ENCODE measurements around the gene RNF215. TPM values are rescaled to one million over a fixed set of nuclear protein-coding genes. Genes with fewer than 3 reads are reported as not detected.

RNF215 gene
- total RNA-seq, 1 donor from 2014 or later, result 43.1 TPM

GRCh38 chr22:30348404-30348803, 38.8 kb downstream of the RNF215 start:
- peaks cover 3% of the 10 kb centered on the region for H3K27me3 Mint-ChIP-seq (ENCODE audit: unreplicated experiment)
- no peak for TF ChIP-seq CTCF (IDR thresholded peaks at IDR 0.05; ENCODE audit: partially characterized antibody, unreplicated experiment)
- no peak for DNase-seq
- no peak overlapping the region for H3K4me3 Mint-ChIP-seq (ENCODE audit: unreplicated experiment)
- peaks cover 2% of the 10 kb centered on the region for H3K9me3 Mint-ChIP-seq (ENCODE audit: unreplicated experiment)
- H3K36me3 Mint-ChIP-seq (ENCODE audit: unreplicated experiment), result no peaks in the 10 kb centered on the region
- no peaks in the 10 kb centered on the region for H3K4me1 Mint-ChIP-seq (ENCODE audit: low read depth, unreplicated experiment)
- no peak overlapping the region for H3K27ac Mint-ChIP-seq (ENCODE audit: unreplicated experiment)

- Mint-ChIP-seq H3K27ac (ENCODE audit: unreplicated experiment) (no peak overlapping the region), H3K4me3 (ENCODE audit: unreplicated experiment) (no peak overlapping the region), H3K27me3 (ENCODE audit: unreplicated experiment) (peaks cover 3% of the 10 kb centered on the region), H3K36me3 (ENCODE audit: unreplicated experiment) (no peaks in the 10 kb centered on the region), H3K4me1 (ENCODE audit: low read depth, unreplicated experiment) (no peaks in the 10 kb centered on the region), H3K9me3 (ENCODE audit: unreplicated experiment) (peaks cover 2% of the 10 kb centered on the region)
- DNase-seq, result no peak
- TF ChIP-seq CTCF (IDR thresholded peaks at IDR 0.05; ENCODE audit: partially characterized antibody, unreplicated experiment), result no peak
Observed at GRCh38 chr22:30347255-30347892, 39.8 kb downstream of the RNF215 start.

GRCh38 chr22:30344447-30345200, 42.6 kb downstream of the RNF215 start:
- H3K27ac Mint-ChIP-seq (ENCODE audit: unreplicated experiment), result no peak overlapping the region
- no peaks in the 10 kb centered on the region for H3K27me3 Mint-ChIP-seq (ENCODE audit: unreplicated experiment)
- H3K36me3 Mint-ChIP-seq (ENCODE audit: unreplicated experiment), result no peaks in the 10 kb centered on the region
- no peak overlapping the region for H3K4me3 Mint-ChIP-seq (ENCODE audit: unreplicated experiment)
- DNase-seq, result no peak
- no peak for TF ChIP-seq CTCF (IDR thresholded peaks at IDR 0.05; ENCODE audit: partially characterized antibody, unreplicated experiment)
- H3K9me3 Mint-ChIP-seq (ENCODE audit: unreplicated experiment), result no peaks in the 10 kb centered on the region
- no peaks in the 10 kb centered on the region for H3K4me1 Mint-ChIP-seq (ENCODE audit: low read depth, unreplicated experiment)

GRCh38 chr22:30340911-30341685, 46.1 kb downstream of the RNF215 start:
- no peak for TF ChIP-seq CTCF (IDR thresholded peaks at IDR 0.05; ENCODE audit: partially characterized antibody, unreplicated experiment)
- no peak overlapping the region for H3K4me3 Mint-ChIP-seq (ENCODE audit: unreplicated experiment)
- H3K9me3 Mint-ChIP-seq (ENCODE audit: unreplicated experiment), result no peaks in the 10 kb centered on the region
- no peak overlapping the region for H3K27ac Mint-ChIP-seq (ENCODE audit: unreplicated experiment)
- H3K36me3 Mint-ChIP-seq (ENCODE audit: unreplicated experiment), result no peaks in the 10 kb centered on the region
- no peaks in the 10 kb centered on the region for H3K27me3 Mint-ChIP-seq (ENCODE audit: unreplicated experiment)
- DNase-seq, result no peak
- no peaks in the 10 kb centered on the region for H3K4me1 Mint-ChIP-seq (ENCODE audit: low read depth, unreplicated experiment)
